GM23338 (cell line): ENCODE measurements around the gene GNMT. TPM values are rescaled to one million over a fixed set of nuclear protein-coding genes. Genes with fewer than 3 reads are reported as not detected.

Experiments used
- ATAC-seq: fragments of 200-7000 bp; cut with Tn5 transposase; 3 replicates; pipeline ENCODE4 v1.9.1; 2020
- DNase-seq: peaks from one replicate; pipeline ENCODE4 v3.0.0-alpha.2; 2015; ENCODE audit warnings: low spot score
- H2AFZ ChIP-seq: fragments of 200-600 bp; sonication (generic); 2 replicates; pipeline ENCODE4 v1.8.0; 2016; ENCODE audit warnings: antibody characterized with exemption, mild to moderate bottlenecking, moderate library complexity
- H3F3A ChIP-seq: fragments of 200-600 bp; sonication (generic); replicated peaks from 2 replicates; pipeline ENCODE4 v1.8.0; 2017; ENCODE audit warnings: antibody characterized with exemption, mixed run types, low read depth
- H3K27ac ChIP-seq: fragments of 200-600 bp; sonication (generic); 2 replicates; pipeline ENCODE4 v1.6.1; 2016; ENCODE audit warnings: low read depth
- H3K27me3 ChIP-seq: fragments of 200-600 bp; sonication (generic); 2 replicates; pipeline ENCODE4 v1.8.0; 2016; ENCODE audit warnings: mild to moderate bottlenecking, mixed run types, moderate library complexity; ENCODE audit not compliant: insufficient read depth
- H3K36me3 ChIP-seq: fragments of 200-600 bp; sonication (generic); 2 replicates; pipeline ENCODE4 v1.8.0; 2016; ENCODE audit warnings: mild to moderate bottlenecking; ENCODE audit not compliant: insufficient read depth
- H3K4me1 ChIP-seq: fragments of 200-600 bp; sonication (generic); 2 replicates; pipeline ENCODE4 v1.8.0; 2016; ENCODE audit warnings: mild to moderate bottlenecking, moderate library complexity; ENCODE audit not compliant: insufficient read depth
- H3K4me2 ChIP-seq: fragments of 200-600 bp; sonication (generic); 2 replicates; pipeline ENCODE4 v1.7.1; 2017; ENCODE audit warnings: mixed run types
- H3K4me3 ChIP-seq: fragments of 200-600 bp; sonication (generic); 2 replicates; pipeline ENCODE4 v1.6.1; 2016; ENCODE audit warnings: mixed run types
- H3K79me2 ChIP-seq: fragments of 200-600 bp; sonication (generic); replicated peaks from 2 replicates; pipeline ENCODE4 v1.8.0; 2017; ENCODE audit warnings: mild to moderate bottlenecking; ENCODE audit not compliant: insufficient read depth
- H3K9me2 ChIP-seq: fragments of 200-600 bp; sonication (generic); 2 replicates; pipeline ENCODE4 v1.8.0; 2017; ENCODE audit not compliant: insufficient read depth
- H4K20me1 ChIP-seq: fragments of 200-600 bp; sonication (generic); replicated peaks from 2 replicates; pipeline ENCODE4 v1.8.0; 2017; ENCODE audit warnings: mild to moderate bottlenecking; ENCODE audit not compliant: insufficient read depth
- H3K27ac Mint-ChIP-seq: 2 replicates; pipeline ENCODE4 v1.8.0; 2020; ENCODE audit warnings: inconsistent platforms, mild to moderate bottlenecking, moderate library complexity, mixed read lengths
- H3K27me3 Mint-ChIP-seq: 3 replicates; pipeline ENCODE4 v1.8.0; 2022; ENCODE audit warnings: low read depth, mild to moderate bottlenecking, moderate library complexity, mixed read lengths, inconsistent platforms; ENCODE audit not compliant: insufficient read depth, poor library complexity
- H3K36me3 Mint-ChIP-seq: 3 replicates; pipeline ENCODE4 v1.8.0; 2021; ENCODE audit warnings: low read depth, mild to moderate bottlenecking, inconsistent platforms, moderate library complexity, mixed read lengths
- H3K4me1 Mint-ChIP-seq: 3 replicates; pipeline ENCODE4 v1.8.0; 2020; ENCODE audit warnings: mild to moderate bottlenecking, inconsistent platforms, mixed read lengths
- H3K4me3 Mint-ChIP-seq: 3 replicates; pipeline ENCODE4 v1.8.0; 2021; ENCODE audit warnings: moderate library complexity, mild to moderate bottlenecking, inconsistent platforms, mixed read lengths
- H3K9me3 Mint-ChIP-seq: 3 replicates; pipeline ENCODE4 v1.8.0; 2020; ENCODE audit warnings: moderate library complexity, mild to moderate bottlenecking, inconsistent platforms, mixed read lengths
- CREB1 ChIP-seq: fragments of 250-450 bp; sonication (Bioruptor Pico); IDR thresholded peaks from 2 replicates; pipeline ENCODE4 v1.5.0; 2020; ENCODE audit warnings: low read depth, mild to moderate bottlenecking, moderate library complexity
- CTCF ChIP-seq, 2 experiments: fragments of 200-600 bp in 1 of 2; sonication (generic) in 1 of 2; conservative IDR thresholded peaks; 2 replicates each; pipeline versions ENCODE4 v1.5.1 to v1.6.1; 2016 to 2017; ENCODE audit warnings: antibody characterized with exemption in 2 of 2, low read depth in 2 of 2, mild to moderate bottlenecking in 2 of 2, moderate library complexity in 1 of 2
- EZH2 ChIP-seq: fragments of 200-600 bp; sonication (generic); IDR thresholded peaks from one replicate; pipeline ENCODE4 v1.8.0; 2017; ENCODE audit warnings: antibody characterized with exemption, mild to moderate bottlenecking, low read depth; ENCODE audit not compliant: unreplicated experiment
- NANOG ChIP-seq: IDR thresholded peaks from 2 replicates; pipeline ENCODE4 v1.6.1; 2016; ENCODE audit warnings: antibody characterized with exemption, borderline replicate concordance
- POLR2AphosphoS5 ChIP-seq: IDR thresholded peaks from 2 replicates; pipeline ENCODE4 v1.6.1; 2016; ENCODE audit warnings: antibody characterized with exemption, low read depth
- REST ChIP-seq: IDR thresholded peaks from one replicate; pipeline ENCODE4 v1.6.1; 2018; ENCODE audit warnings: antibody characterized with exemption; ENCODE audit not compliant: unreplicated experiment
- polyA plus RNA-seq: library from polyadenylated mRNA; unstranded; fragments of >200 nt; fragmentation: Nextera tagmentation; extraction: Ambion mirVana; gene quantifications from 2 replicates; pipeline ENCODE4 v1.2.1, GENCODE V29; 2016
- total RNA-seq: library from RNA; depleted of rRNA; stranded (reverse); fragments of >200 nt; shearing (Covaris generic); gene quantifications from 2 replicates; pipeline ENCODE4 v1.2.3, GENCODE V29; 2014

The GNMT gene
- total and polyA plus RNA-seq, 2 experiments from 2014 or later: 0.52 TPM; not detected in 1

- TF ChIP-seq REST: no peak
- no peak for TF ChIP-seq EZH2
- no peak for TF ChIP-seq CREB1
- TF ChIP-seq CTCF (conservative IDR thresholded peaks at IDR 0.05; ENCODE audit: low read depth in 2 of 2): no peak
- no peak for TF ChIP-seq POLR2AphosphoS5
These were observed 491 bp downstream of the GNMT start (continued) for GRCh38 chr6:42961020-42961470.

- Mint-ChIP-seq H3K36me3 (peaks cover 3% of the 10 kb centered on the region; the same call in 2 of the 3 replicates), H3K4me3 (peak overlapping the region; percentile 37; the same call in 1 of the 3 replicates), H3K27me3 (peaks cover 25% of the 10 kb centered on the region), H3K27ac (no peak overlapping the region), H3K4me1 (peaks cover 14% of the 10 kb centered on the region; the same call in 2 of the 3 replicates), H3K9me3 (no peaks in the 10 kb centered on the region)
- Histone ChIP-seq H3K27ac (no peak overlapping the region), H3K27me3 (peaks cover 24% of the 10 kb centered on the region), H4K20me1 (no peaks in the 10 kb centered on the region), H3F3A (peaks cover 17% of the 10 kb centered on the region; the same call in 1 of the 2 replicates), H3K4me1 (peaks cover 7% of the 10 kb centered on the region; the same call in 1 of the 2 replicates), H3K36me3 (no peaks in the 10 kb centered on the region; the same call in 1 of the 2 replicates), H3K4me2 (no peak overlapping the region), H3K9me2 (no peaks in the 10 kb centered on the region), H2AFZ (no peak overlapping the region), H3K79me2 (no peaks in the 10 kb centered on the region), H3K4me3 (no peak overlapping the region)
- DNase-seq: no peak
- no peak for TF ChIP-seq POLR2AphosphoS5
- TF ChIP-seq REST: no peak
- TF ChIP-seq NANOG: no peak
- no peak for TF ChIP-seq CREB1
- no peak for ATAC-seq
These were observed 1.5 kb downstream of the GNMT start for GRCh38 chr6:42962096-42962495.
